ENCODE data around the gene LARGE2.

GRCh38 chr11:45922425-45923082 is at the start of gene LARGE2:
- TF ChIP-seq CTCF (IDR thresholded peaks at IDR 0.05) (no peak), POLR2AphosphoS5 (IDR thresholded peaks at IDR 0.05; ENCODE audit: insufficient read depth in 1 of 2, low read depth in 1 of 2) (no peak), POLR2A (IDR thresholded peaks at IDR 0.05) (no peak)

All from vagina (tissue), 2 donors.